Calu3 (cell line): ENCODE measurements around the gene TMEM237. TPM values are rescaled to one million over a fixed set of nuclear protein-coding genes. Genes with fewer than 3 reads are reported as not detected.

Source experiments
- BruUV-seq: library from RNA; stranded (reverse); fragments of 400-500 nt; replicated peaks from 2 replicates; lab custom pipeline; 2021; lab: Mats Ljungman, UMichigan
- CTCF ChIA-PET: fragments of 300-600 bp; sonication (Branson Sonifier 250); formaldehyde crosslinking; loops from one replicate; lab custom pipeline; 2022; ENCODE audit warnings: antibody characterized with exemption; lab: Charles Lee
- DNase-seq: peaks from one replicate; pipeline ENCODE4 v3.0.0; 2022
- H3K27ac Mint-ChIP-seq: one replicate; pipeline ENCODE4 v1.8.0; 2022; ENCODE audit warnings: mixed read lengths; ENCODE audit not compliant: unreplicated experiment
- H3K27me3 Mint-ChIP-seq: one replicate; pipeline ENCODE4 v1.8.0; 2022; ENCODE audit warnings: mixed read lengths; ENCODE audit not compliant: unreplicated experiment
- H3K36me3 Mint-ChIP-seq: one replicate; pipeline ENCODE4 v1.8.0; 2022; ENCODE audit warnings: mild to moderate bottlenecking, moderate library complexity, mixed read lengths; ENCODE audit not compliant: insufficient read depth, unreplicated experiment
- H3K4me1 Mint-ChIP-seq: one replicate; pipeline ENCODE4 v1.8.0; 2022; ENCODE audit warnings: mild to moderate bottlenecking, low read depth, mixed read lengths; ENCODE audit not compliant: unreplicated experiment
- H3K4me3 Mint-ChIP-seq: one replicate; pipeline ENCODE4 v1.8.0; 2022; ENCODE audit warnings: mild to moderate bottlenecking, low read depth, moderate library complexity, mixed read lengths; ENCODE audit not compliant: unreplicated experiment
- H3K9me3 Mint-ChIP-seq: one replicate; pipeline ENCODE4 v1.8.0; 2022; ENCODE audit warnings: low read depth, mixed read lengths; ENCODE audit not compliant: unreplicated experiment
- CTCF ChIP-seq: fragments of 200-600 bp; IDR thresholded peaks from one replicate; pipeline ENCODE4 v1.8.0; 2022; ENCODE audit warnings: antibody characterized with exemption; ENCODE audit not compliant: unreplicated experiment
- intact Hi-C: fragments of 100-400 bp; cut with micrococcal nuclease; formaldehyde crosslinking; loops from one replicate; pipeline ENCODE4 v1.10.0; 2022; ENCODE audit not compliant: unreplicated experiment
- total RNA-seq: library from RNA; stranded (reverse); gene quantifications from 2 replicates; pipeline ENCODE4 v1.2.3, GENCODE V29; 2022

Gene TMEM237
- total RNA-seq, 1 experiment from 2014 or later: 27.1 TPM

- Mint-ChIP-seq H3K9me3 (no peaks in the 10 kb centered on the region), H3K27me3 (no peaks in the 10 kb centered on the region), H3K36me3 (peaks cover 28% of the 10 kb centered on the region), H3K27ac (peak overlapping the region; percentile 96), H3K4me1 (peaks cover 23% of the 10 kb centered on the region), H3K4me3 (peak overlapping the region; percentile 95)
- TF ChIP-seq CTCF: no peak
- TSS peak; percentile 95 for BruUV-seq
- intact Hi-C loops: loop anchor here (10.0 kb wide), 1 partner anchor 408 kb away; no protein-coding TSS in a partner anchor
- CTCF ChIA-PET: no interaction called here
- DNase-seq: peak; percentile 92
These were observed 606 bp downstream of the TMEM237 start for GRCh38 chr2:201642579-201643215.

GRCh38 chr2:201642086-201642578 lies 1.2 kb downstream of the TMEM237 start:
- CTCF ChIA-PET: no interaction called here

GRCh38 chr2:201639205-201639604 lies 4.1 kb downstream of the TMEM237 start:
- BruUV-seq: no TSS peak
- Mint-ChIP-seq H3K9me3 (no peaks in the 10 kb centered on the region), H3K4me3 (no peak overlapping the region), H3K27ac (no peak overlapping the region), H3K4me1 (peaks cover 19% of the 10 kb centered on the region), H3K36me3 (peaks cover 27% of the 10 kb centered on the region), H3K27me3 (no peaks in the 10 kb centered on the region)
- CTCF ChIA-PET: no interaction called here
- TF ChIP-seq CTCF: no peak
- no peak for DNase-seq
- intact Hi-C loops: no loop called here

More at GRCh38 chr2:201642086-201642578, 1.2 kb downstream of the TMEM237 start:
- H3K9me3 Mint-ChIP-seq: no peaks in the 10 kb centered on the region
- intact Hi-C loops: loop anchor here (10.0 kb wide), 1 partner anchor 407 kb away; no protein-coding TSS in a partner anchor
- peaks cover 23% of the 10 kb centered on the region for H3K4me1 Mint-ChIP-seq
- no peaks in the 10 kb centered on the region for H3K27me3 Mint-ChIP-seq
- no peak for DNase-seq
- peak overlapping the region; percentile 96 for H3K27ac Mint-ChIP-seq
- no peak for TF ChIP-seq CTCF
- H3K36me3 Mint-ChIP-seq: peaks cover 28% of the 10 kb centered on the region
- H3K4me3 Mint-ChIP-seq: peak overlapping the region; percentile 95
- BruUV-seq: TSS peak; percentile 69

- no peak for DNase-seq
- Mint-ChIP-seq H3K27me3 (no peaks in the 10 kb centered on the region), H3K36me3 (peaks cover 18% of the 10 kb centered on the region), H3K9me3 (no peaks in the 10 kb centered on the region), H3K27ac (no peak overlapping the region), H3K4me3 (no peak overlapping the region), H3K4me1 (peaks cover 10% of the 10 kb centered on the region)
- no TSS peak for BruUV-seq
- CTCF ChIA-PET: no interaction called here
- no peak for TF ChIP-seq CTCF
- intact Hi-C loops: no loop called here
These were observed 5.0 kb downstream of the TMEM237 start for GRCh38 chr2:201638326-201638725.
